ENCODE results near the gene LRRC2. TPM values are rescaled to one million over a fixed set of nuclear protein-coding genes. Genes with fewer than 3 reads are reported as not detected.
"Not testable (repeated sequence)": the region's sequence is repeated elsewhere in the genome, so short reads cannot be mapped to it uniquely, and the experiment has no call there.

Gene LRRC2
- polyA plus RNA-seq, 1 donor from 2014 or later, result 0.06 TPM

DNA sequence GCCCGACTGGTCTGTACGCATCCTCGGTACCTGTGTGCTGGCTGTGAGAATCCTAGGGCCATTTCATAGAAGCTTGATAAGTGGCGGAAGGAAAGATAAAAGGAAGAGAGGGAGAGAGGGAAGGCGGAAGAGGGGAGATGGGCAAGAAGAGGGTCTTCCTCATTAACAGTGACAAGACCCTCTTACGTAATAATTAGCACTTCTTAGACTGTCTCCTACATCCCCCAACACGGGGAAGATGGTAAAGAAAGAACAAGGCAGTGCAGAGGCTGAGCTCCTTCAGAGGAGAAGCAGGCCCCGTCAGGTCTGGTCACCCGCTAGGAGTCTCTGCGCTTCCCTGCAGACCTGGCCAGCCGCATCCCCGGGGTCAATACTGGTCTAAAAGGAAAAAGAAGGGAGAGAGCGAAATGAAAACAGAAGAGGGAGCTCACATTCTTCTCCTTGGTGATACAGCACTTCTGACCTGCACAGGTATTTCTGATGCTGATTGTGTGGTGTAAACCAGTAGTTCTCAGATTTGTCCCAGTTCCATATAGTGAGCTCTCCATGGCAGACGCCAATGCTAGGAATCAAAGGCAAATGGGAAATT lies 27.3 kb upstream of the LRRC2 start:
- Mint-ChIP-seq H3K9me3 (no peaks in the 10 kb centered on the region), H3K36me3 (no peaks in the 10 kb centered on the region), H3K4me1 (no peaks in the 10 kb centered on the region), H3K27me3 (peaks cover 7% of the 10 kb centered on the region), H3K4me3 (no peak overlapping the region), H3K27ac (no peak overlapping the region)

DNA sequence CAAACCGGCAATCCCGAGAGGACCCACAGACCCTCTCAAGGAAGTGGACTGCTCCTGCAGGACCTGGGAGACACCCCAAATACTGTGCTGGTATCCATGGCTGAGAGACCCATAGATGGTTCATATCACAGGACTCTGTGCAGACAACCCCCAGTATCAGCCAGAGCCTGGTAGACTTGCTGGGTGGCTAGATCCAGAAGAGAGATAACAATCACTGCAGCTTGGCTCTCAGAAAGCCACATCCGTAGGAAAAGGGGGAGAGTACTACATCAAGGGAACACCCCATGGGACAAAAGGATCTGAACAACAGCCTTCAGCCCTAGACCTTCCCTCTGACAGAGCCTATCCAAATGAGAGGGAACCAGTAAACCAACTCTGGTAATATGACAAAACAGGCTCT lies 21.2 kb upstream of the LRRC2 start:
- not testable (repeated sequence) for H3K36me3 Mint-ChIP-seq, H3K4me3 Mint-ChIP-seq, H3K27me3 Mint-ChIP-seq, H3K9me3 Mint-ChIP-seq, H3K27ac Mint-ChIP-seq, H3K4me1 Mint-ChIP-seq

DNA sequence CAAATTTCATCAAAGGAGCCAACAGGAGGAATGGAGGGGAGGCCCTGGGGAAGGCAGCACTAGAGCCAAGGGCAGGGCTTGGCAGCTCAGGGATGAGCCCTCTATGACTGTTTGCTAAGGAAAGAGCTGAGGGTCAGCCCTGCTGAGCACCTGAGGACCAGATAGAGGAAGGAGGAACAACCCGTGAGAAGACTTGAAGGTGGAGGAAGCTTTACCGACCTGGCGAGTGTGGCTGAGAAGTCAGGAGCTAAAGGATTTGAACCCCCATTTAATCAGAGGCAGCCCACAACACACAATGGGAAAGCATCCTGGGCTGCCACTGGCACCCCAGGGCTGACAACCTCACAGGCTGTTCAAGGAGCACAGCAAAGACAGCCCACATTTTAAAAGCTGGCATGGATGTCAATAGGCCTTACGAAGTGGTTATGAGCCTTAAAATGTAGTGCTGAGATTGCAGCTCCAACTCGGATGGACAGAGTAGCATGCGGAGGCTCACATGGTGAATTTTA lies 20.7 kb upstream of the LRRC2 start:
- Mint-ChIP-seq H3K27ac (no peak overlapping the region), H3K4me3 (no peak overlapping the region), H3K9me3 (no peaks in the 10 kb centered on the region), H3K27me3 (peaks cover 5% of the 10 kb centered on the region), H3K36me3 (peaks cover 3% of the 10 kb centered on the region), H3K4me1 (no peaks in the 10 kb centered on the region)

DNA sequence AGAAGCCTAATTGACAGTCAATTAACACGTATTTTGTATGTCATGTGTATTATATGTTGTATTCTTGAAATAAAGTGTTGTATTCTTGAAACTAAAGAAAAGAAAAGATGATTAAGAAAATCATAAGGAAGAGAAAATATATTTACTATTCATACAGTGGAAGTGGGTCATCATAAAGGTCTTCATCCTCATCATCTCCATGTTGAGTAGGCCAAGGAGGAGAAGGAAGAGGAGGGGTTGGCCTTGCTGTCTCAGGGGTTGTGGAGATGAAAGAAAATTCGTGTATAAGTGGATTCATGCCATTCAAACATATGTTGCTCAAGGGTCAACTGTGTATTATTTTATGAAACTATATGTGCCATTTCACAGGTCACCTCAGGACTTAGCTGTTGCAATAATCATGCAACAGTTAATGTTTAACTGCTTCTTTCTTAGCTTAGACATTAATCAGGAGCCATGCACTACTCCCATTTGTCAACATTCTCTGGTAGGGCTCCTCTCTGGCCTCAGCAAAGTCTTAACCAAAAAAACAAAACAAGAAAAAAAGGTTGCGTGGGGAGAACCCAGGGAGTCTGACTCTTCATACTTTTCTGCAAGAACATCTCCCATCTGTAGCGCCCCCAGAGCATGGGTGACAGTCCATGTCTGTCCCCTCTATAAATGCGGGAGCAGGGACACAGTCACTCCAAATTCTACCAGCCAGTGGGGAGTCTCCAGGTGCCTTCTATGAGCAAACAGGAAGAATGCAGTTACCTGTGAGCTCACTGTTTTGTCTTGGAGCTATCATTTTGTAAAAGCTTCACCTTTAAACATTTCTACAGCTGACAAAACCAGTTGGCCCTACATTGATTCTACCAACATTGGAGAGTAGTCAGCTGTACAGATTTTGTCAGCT lies 19.9 kb upstream of the LRRC2 start:
- H3K4me1 Mint-ChIP-seq, result no peaks in the 10 kb centered on the region
- H3K27ac Mint-ChIP-seq, result no peak overlapping the region
- H3K4me3 Mint-ChIP-seq, result peak overlapping the region in 1 of 4 donors; percentile 46
- no peaks in the 10 kb centered on the region for H3K9me3 Mint-ChIP-seq
- peaks cover 2% of the 10 kb centered on the region for H3K27me3 Mint-ChIP-seq
- peaks cover 3% of the 10 kb centered on the region for H3K36me3 Mint-ChIP-seq

DNA sequence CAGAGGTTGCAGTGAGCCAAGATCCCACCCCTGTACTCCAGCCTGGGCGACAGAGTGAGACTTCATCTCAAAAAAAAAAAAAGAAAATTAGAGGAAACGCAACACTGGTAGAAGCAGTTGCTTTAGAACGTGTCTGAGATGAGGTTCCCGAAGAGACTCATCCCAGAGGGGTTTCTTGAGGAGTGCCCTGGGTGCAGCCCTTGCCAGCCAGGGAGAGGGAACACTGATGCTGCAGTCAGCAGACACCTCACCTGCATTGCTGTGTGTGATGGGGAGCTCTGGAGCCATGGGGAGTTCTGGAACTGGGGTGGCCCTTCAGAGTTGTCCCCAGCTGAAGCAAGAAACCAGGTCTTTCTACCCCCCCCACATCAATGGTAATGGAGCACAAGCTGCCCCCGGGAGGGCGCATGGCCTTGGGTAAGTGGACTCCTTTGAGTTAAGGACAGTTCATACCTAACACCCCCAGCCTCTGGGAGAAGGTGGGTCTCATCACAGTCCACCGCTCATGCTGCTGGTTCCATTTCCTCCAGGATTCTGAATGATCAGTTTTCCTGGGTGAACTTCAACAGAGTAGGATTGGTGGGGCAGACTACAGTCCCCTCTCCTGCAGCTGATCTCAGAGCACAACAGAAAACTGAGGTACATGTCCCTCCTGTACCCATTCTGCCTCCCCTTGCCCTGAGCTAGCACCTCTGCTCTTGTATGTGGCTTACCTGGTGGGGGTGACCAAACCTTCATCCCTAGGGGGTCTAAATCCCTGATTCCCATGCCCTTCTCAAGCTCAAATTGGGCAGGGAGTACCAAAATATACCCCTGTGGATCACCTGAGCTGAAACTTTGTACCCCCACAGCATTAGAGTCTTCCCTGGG lies 18.7 kb upstream of the LRRC2 start:
- Mint-ChIP-seq H3K27ac (no peak overlapping the region), H3K36me3 (peaks cover 3% of the 10 kb centered on the region), H3K27me3 (no peaks in the 10 kb centered on the region), H3K9me3 (no peaks in the 10 kb centered on the region), H3K4me3 (no peak overlapping the region), H3K4me1 (no peaks in the 10 kb centered on the region)

DNA sequence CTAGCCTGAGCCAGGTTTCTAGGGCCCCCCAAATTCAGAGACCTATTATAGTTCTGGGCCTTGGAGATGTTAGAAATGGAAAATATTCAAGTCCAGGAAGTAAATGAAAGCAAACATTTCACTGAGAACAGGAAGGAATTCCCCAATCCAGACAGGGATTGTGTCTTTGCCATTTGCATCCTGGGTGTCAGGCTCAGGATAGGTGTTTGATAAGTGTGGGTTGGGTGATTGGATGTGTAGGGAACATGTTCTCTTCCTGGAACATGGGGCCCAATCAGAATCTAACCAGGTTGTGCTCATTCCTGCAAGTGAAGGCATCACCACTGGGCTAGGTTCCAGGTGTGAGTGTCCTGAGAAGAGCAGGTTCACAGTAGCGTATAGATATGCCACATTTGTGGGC lies 14.6 kb upstream of the LRRC2 start:
- H3K4me3 Mint-ChIP-seq, result no peak overlapping the region
- no peaks in the 10 kb centered on the region for H3K9me3 Mint-ChIP-seq
- peaks cover 2% of the 10 kb centered on the region for H3K27me3 Mint-ChIP-seq
- H3K4me1 Mint-ChIP-seq, result no peaks in the 10 kb centered on the region
- no peak overlapping the region for H3K27ac Mint-ChIP-seq
- H3K36me3 Mint-ChIP-seq, result peaks cover 3% of the 10 kb centered on the region

DNA sequence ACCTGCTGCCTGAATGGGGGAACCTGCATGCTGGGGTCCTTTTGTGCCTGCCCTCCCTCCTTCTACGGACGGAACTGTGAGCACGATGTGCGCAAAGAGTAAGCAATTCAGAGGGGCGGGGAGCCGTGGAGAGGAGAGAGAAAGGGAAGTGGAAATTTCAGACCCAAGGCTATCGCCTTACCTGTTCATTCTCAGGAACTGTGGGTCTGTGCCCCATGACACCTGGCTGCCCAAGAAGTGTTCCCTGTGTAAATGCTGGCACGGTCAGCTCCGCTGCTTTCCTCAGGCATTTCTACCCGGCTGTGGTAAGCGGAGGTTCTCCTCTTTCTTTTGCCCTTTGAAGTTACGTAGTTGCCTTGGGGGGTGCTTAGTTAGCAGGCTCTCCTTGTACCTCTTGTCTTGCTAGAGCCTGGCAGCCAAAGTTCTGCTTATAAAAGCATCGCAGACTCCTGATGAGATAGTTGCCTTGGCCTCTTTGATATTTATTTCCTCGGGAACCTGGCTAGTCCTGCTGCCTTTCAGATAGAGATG lies 13.7 kb upstream of the LRRC2 start:
- H3K36me3 Mint-ChIP-seq, result peaks cover 3% of the 10 kb centered on the region
- H3K9me3 Mint-ChIP-seq, result no peaks in the 10 kb centered on the region
- no peaks in the 10 kb centered on the region for H3K4me1 Mint-ChIP-seq
- peaks cover 2% of the 10 kb centered on the region for H3K27me3 Mint-ChIP-seq
- no peak overlapping the region for H3K27ac Mint-ChIP-seq
- no peak overlapping the region for H3K4me3 Mint-ChIP-seq

DNA sequence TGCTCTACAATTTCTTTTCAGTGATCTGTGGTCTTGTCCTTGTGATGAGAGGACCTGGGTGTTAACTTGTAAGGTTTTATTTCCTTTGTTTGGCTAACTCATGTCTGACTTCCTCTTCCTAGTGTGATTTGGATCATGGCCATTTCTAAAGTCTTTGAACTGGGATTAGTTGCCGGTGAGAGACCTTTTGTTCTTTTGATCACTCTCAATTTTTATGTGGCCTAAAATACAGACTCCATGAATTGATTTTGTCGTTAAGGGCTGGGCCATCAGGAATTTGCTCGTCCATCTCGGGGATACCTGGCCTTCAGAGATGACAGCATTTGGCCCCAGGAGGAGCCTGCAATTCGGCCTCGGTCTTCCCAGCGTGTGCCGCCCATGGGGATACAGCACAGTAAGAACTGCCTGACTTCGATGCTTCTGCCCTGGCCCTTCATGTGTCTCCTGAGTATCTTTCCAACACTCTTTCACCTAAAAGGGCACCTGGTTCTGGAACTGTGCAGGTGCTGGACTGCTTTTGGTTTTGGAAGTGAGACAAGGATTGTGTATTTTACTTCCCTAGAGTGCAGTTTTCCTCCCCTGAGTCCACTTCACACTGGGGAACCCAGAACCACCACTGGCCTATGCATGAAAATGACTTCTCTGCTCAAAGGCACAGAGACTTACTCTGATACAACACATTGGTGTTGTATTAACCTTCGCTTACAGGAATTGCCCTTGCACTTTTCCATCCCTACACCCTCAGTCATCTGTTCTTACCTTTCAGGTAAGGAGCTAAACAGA lies 13.1 kb upstream of the LRRC2 start:
- no peak overlapping the region for H3K4me3 Mint-ChIP-seq
- no peaks in the 10 kb centered on the region for H3K9me3 Mint-ChIP-seq
- no peak overlapping the region for H3K27ac Mint-ChIP-seq
- peaks cover 2% of the 10 kb centered on the region for H3K27me3 Mint-ChIP-seq
- H3K36me3 Mint-ChIP-seq, result peaks cover 3% of the 10 kb centered on the region
- H3K4me1 Mint-ChIP-seq, result no peaks in the 10 kb centered on the region

DNA sequence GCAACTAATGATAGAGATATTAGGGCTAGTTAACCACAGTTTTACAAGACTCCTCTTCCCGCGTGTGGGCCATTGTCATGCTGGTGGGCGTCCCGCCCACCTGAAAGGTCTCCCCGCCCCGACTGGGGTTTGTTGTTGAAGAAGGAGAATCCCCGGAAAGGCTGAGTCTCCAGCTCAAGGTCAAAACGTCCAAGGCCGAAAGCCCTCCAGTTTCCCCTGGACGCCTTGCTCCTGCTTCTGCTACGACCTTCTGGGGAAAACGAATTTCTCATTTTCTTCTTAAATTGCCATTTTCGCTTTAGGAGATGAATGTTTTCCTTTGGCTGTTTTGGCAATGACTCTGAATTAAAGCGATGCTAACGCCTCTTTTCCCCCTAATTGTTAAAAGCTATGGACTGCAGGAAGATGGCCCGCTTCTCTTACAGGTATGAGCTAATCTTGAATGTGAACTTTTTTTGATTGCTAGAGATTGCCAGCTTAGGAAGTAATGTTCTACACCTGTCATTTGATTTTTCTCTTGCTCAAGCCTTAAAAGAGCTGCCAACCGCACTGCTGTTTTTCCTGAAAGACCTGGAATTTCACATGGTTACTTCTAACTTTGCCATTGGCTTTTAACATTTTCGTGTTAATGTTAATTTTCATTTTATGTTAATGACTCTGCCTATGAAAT lies 11.6 kb upstream of the LRRC2 start:
- not testable (repeated sequence) for H3K4me3 Mint-ChIP-seq, H3K27ac Mint-ChIP-seq, H3K4me1 Mint-ChIP-seq, H3K9me3 Mint-ChIP-seq, H3K36me3 Mint-ChIP-seq, H3K27me3 Mint-ChIP-seq

DNA sequence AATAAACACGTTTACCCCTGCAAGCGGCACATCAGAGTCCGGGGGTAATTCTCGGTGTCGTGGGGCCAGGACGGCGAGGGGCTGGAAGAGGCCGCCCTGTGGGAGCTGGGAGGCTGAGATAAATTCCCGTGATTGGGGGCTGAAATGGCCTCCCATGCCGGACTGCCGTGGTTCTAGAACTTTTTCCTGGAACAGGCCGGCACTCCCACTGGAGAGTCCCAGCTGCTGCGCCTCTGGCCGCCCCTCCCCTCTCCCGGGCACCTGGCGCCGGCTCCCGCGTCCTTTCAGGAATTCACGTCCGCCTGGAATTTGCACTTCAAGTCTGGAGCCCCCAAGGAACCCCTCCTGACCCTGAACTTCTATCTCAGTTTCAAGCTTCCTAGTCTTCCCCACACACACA lies 10.8 kb upstream of the LRRC2 start:
- Mint-ChIP-seq H3K27ac (no peak overlapping the region), H3K36me3 (no peaks in the 10 kb centered on the region), H3K9me3 (no peaks in the 10 kb centered on the region), H3K27me3 (peaks cover 2% of the 10 kb centered on the region), H3K4me3 (no peak overlapping the region), H3K4me1 (no peaks in the 10 kb centered on the region)

DNA sequence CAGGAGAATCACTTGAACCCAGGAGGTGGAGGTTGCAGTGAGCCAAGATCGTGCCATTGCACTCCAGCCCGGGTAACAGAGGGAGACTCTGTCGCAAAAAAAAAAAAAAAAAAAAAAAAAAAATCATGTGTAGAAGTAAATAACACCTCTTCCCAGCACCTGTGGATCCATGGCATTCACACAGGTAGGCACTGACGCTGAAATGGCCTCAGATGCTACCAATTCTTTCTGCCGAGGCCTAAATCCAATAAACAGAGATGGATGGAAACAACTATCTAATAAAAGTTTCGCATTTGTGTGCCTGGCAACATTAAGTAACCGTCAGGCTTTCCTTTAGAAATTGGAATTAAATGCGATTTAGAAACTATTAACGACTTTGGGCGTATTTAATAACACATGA lies 10.3 kb upstream of the LRRC2 start:
- no peaks in the 10 kb centered on the region for H3K4me1 Mint-ChIP-seq
- no peak overlapping the region for H3K4me3 Mint-ChIP-seq
- H3K36me3 Mint-ChIP-seq, result no peaks in the 10 kb centered on the region
- H3K27me3 Mint-ChIP-seq, result peaks cover 2% of the 10 kb centered on the region
- H3K27ac Mint-ChIP-seq, result no peak overlapping the region
- H3K9me3 Mint-ChIP-seq, result no peaks in the 10 kb centered on the region

DNA sequence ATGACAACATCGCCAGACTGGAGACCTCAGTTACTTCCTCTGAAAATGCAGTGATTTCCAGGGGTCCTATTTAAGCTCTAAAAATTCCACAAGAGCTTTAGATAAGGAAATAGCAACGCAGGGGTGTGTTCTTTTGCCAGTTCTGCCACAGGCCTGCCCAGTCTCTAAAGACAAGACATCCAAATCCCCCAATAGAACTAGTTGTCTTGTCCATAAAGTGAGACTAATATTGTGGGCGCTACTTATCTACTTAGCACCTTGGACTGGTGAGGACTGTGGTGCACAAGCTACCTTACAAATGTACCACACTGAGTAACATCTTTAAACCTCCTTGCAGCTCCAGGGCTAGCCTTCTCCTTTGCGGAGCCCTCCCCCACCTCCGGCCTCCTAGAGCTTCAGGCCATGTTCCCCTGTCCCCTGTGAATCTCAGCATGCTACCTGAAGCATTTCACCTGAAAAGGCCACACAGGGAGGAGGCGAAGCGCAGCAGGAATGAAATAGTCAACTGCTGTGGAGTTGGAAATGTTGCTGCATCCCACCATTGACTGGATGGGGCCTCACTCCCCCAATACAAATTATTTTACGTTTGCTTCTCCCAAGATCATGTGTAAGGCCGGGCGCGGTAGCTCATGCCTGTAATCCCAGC lies 9.6 kb upstream of the LRRC2 start:
- H3K27me3 Mint-ChIP-seq, result peaks cover 2% of the 10 kb centered on the region
- no peak overlapping the region for H3K4me3 Mint-ChIP-seq
- no peaks in the 10 kb centered on the region for H3K9me3 Mint-ChIP-seq
- no peaks in the 10 kb centered on the region for H3K36me3 Mint-ChIP-seq
- no peaks in the 10 kb centered on the region for H3K4me1 Mint-ChIP-seq
- H3K27ac Mint-ChIP-seq, result no peak overlapping the region

DNA sequence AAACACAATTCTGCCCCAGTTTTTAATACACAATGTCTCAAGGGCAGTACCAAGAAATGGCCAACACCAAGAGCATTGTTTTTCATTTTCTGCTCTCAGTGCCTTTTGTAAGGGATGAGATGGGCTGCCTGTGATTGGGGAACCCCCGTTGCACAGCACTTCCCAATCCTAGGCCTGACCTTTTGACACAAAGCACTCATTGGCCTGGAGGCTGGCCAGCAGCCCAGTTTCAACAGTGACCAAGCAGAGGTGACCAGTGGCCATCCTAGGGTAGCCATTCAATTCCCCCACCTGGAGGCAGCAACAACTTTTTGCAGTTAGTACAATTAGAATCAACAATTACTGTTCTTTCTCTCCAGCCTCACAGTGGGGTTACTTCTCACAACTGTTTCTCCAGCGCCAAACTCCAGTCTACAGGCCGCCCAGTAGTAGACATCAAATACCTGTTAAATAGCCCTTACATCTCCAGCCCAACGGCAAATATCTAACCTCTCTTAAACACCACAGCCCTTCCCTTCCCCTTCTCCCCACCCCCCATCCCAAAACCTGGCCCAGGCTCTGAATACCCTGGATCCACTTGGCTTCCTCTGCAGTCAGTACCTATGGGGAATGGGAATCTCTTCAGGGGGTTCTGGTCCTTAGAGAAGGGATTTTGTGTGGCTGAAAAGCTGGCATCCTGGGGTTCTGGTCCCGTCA lies 8.9 kb upstream of the LRRC2 start:
- Mint-ChIP-seq H3K27me3 (peaks cover 2% of the 10 kb centered on the region), H3K4me1 (no peaks in the 10 kb centered on the region), H3K9me3 (peaks cover 0 to 2% (median 0%) of the 10 kb centered on the region in 3 donors), H3K27ac (no peak overlapping the region), H3K36me3 (no peaks in the 10 kb centered on the region), H3K4me3 (no peak overlapping the region)

Data from IgD-negative memory B cell (primary cell).